ENCODE results near the gene LSM7. TPM values are rescaled to one million over a fixed set of nuclear protein-coding genes. Genes with fewer than 3 reads are reported as not detected.
A peak's percentile ranks its signal among the peaks of the same experiment; 100 is the strongest.
"Not testable (repeated sequence)": the region's sequence is repeated elsewhere in the genome, so short reads cannot be mapped to it uniquely, and the experiment has no call there.

LSM7 gene
- total RNA-seq, 3 donors from 2014 or later, result 275 to 313 (median 307) TPM

GRCh38 chr19:2359992-2360685 lies 31.8 kb upstream of the LSM7 start, which contains the start of gene TMPRSS9:
TSS of gene TMPRSS9 (plus strand) at chr19:2360265. CDS start at chr19:2389786, 29,521 bp downstream.
- peaks cover 4% of the 10 kb centered on the region for H3K4me1 Mint-ChIP-seq (ENCODE audit: low read depth)
- H3K4me3 Mint-ChIP-seq, result no peak within 1 kb of the TSS
- H3K9me3 Mint-ChIP-seq, result no peaks in the 10 kb centered on the region
- ATAC-seq (peak in 1 of 2 donors; percentile 55), DNase-seq (no peak)
- H3K27me3 Mint-ChIP-seq (ENCODE audit: low read depth), result peaks cover 15% of the 10 kb centered on the region
- H3K36me3 Mint-ChIP-seq (ENCODE audit: insufficient read depth), result no peaks in the 10 kb centered on the region

- DNase-seq (no peak), ATAC-seq (no peak)
- Mint-ChIP-seq H3K4me1 (ENCODE audit: low read depth) (peaks cover 4% of the 10 kb centered on the region), H3K4me3 (no peak overlapping the region), H3K27me3 (ENCODE audit: low read depth) (peaks cover 7% of the 10 kb centered on the region), H3K9me3 (no peaks in the 10 kb centered on the region), H3K36me3 (ENCODE audit: insufficient read depth) (no peaks in the 10 kb centered on the region)
These were observed 30.3 kb upstream of the LSM7 start for GRCh38 chr19:2358548-2359173.

- Mint-ChIP-seq H3K9me3 (no peaks in the 10 kb centered on the region), H3K4me1 (ENCODE audit: low read depth) (peaks cover 4% of the 10 kb centered on the region), H3K36me3 (ENCODE audit: insufficient read depth) (no peaks in the 10 kb centered on the region), H3K4me3 (no peak overlapping the region), H3K27me3 (ENCODE audit: low read depth) (peaks cover 7% of the 10 kb centered on the region)
- DNase-seq, result no peak
- ATAC-seq, result no peak
These were observed 29.2 kb upstream of the LSM7 start for GRCh38 chr19:2357279-2358206.

GRCh38 chr19:2356036-2356646 lies 27.8 kb upstream of the LSM7 start:
- Mint-ChIP-seq H3K9me3 (no peaks in the 10 kb centered on the region), H3K4me3 (no peak overlapping the region), H3K36me3 (ENCODE audit: insufficient read depth) (no peaks in the 10 kb centered on the region), H3K27me3 (ENCODE audit: low read depth) (peaks cover 7% of the 10 kb centered on the region), H3K4me1 (ENCODE audit: low read depth) (peaks cover 4% of the 10 kb centered on the region)
- DNase-seq, result no peak
- no peak for ATAC-seq

- Mint-ChIP-seq H3K36me3 (ENCODE audit: insufficient read depth) (no peaks in the 10 kb centered on the region), H3K4me3 (no peak overlapping the region), H3K9me3 (no peaks in the 10 kb centered on the region), H3K4me1 (ENCODE audit: low read depth) (peaks cover 1% of the 10 kb centered on the region), H3K27me3 (ENCODE audit: low read depth) (peaks cover 3% of the 10 kb centered on the region)
- DNase-seq (no peak), ATAC-seq (no peak)
These were observed 27.0 kb upstream of the LSM7 start for GRCh38 chr19:2355168-2356035.

- Mint-ChIP-seq H3K36me3 (ENCODE audit: insufficient read depth) (no peaks in the 10 kb centered on the region), H3K4me3 (no peak overlapping the region), H3K27me3 (ENCODE audit: low read depth) (no peaks in the 10 kb centered on the region), H3K4me1 (ENCODE audit: low read depth) (no peaks in the 10 kb centered on the region), H3K9me3 (no peaks in the 10 kb centered on the region)
- ATAC-seq, result no peak
- no peak for DNase-seq
These were observed 26.3 kb upstream of the LSM7 start for GRCh38 chr19:2354670-2355069.

- Mint-ChIP-seq H3K4me3 (no peak overlapping the region), H3K4me1 (ENCODE audit: low read depth) (no peaks in the 10 kb centered on the region), H3K36me3 (ENCODE audit: insufficient read depth) (no peaks in the 10 kb centered on the region), H3K27me3 (ENCODE audit: low read depth) (no peaks in the 10 kb centered on the region), H3K9me3 (no peaks in the 10 kb centered on the region)
- no peak for DNase-seq
- no peak for ATAC-seq
These were observed 25.7 kb upstream of the LSM7 start for GRCh38 chr19:2353887-2354592.

- Mint-ChIP-seq H3K9me3 (no peaks in the 10 kb centered on the region), H3K36me3 (ENCODE audit: insufficient read depth) (no peaks in the 10 kb centered on the region), H3K27me3 (ENCODE audit: low read depth) (no peaks in the 10 kb centered on the region), H3K4me1 (ENCODE audit: low read depth) (no peaks in the 10 kb centered on the region), H3K4me3 (no peak overlapping the region)
- ATAC-seq, result no peak
- no peak for DNase-seq
These were observed 24.9 kb upstream of the LSM7 start for GRCh38 chr19:2353159-2353886.

- no peak for DNase-seq
- no peak for ATAC-seq
- H3K9me3 Mint-ChIP-seq, result no peaks in the 10 kb centered on the region
- no peak overlapping the region for H3K4me3 Mint-ChIP-seq
- H3K4me1 Mint-ChIP-seq (ENCODE audit: low read depth), result no peaks in the 10 kb centered on the region
- no peaks in the 10 kb centered on the region for H3K36me3 Mint-ChIP-seq (ENCODE audit: insufficient read depth)
- no peaks in the 10 kb centered on the region for H3K27me3 Mint-ChIP-seq (ENCODE audit: low read depth)
These were observed 23.7 kb upstream of the LSM7 start for GRCh38 chr19:2352121-2352520.

GRCh38 chr19:2351591-2351990 lies 23.2 kb upstream of the LSM7 start:
- Mint-ChIP-seq H3K27me3 (ENCODE audit: low read depth) (no peaks in the 10 kb centered on the region), H3K4me1 (ENCODE audit: low read depth) (no peaks in the 10 kb centered on the region), H3K4me3 (no peak overlapping the region), H3K36me3 (ENCODE audit: insufficient read depth) (no peaks in the 10 kb centered on the region), H3K9me3 (no peaks in the 10 kb centered on the region)
- ATAC-seq (no peak), DNase-seq (no peak)

GRCh38 chr19:2350656-2351055 lies 22.3 kb upstream of the LSM7 start:
- Mint-ChIP-seq H3K27me3 (ENCODE audit: low read depth) (no peaks in the 10 kb centered on the region), H3K9me3 (no peaks in the 10 kb centered on the region), H3K4me3 (no peak overlapping the region), H3K4me1 (ENCODE audit: low read depth) (no peaks in the 10 kb centered on the region), H3K36me3 (ENCODE audit: insufficient read depth) (no peaks in the 10 kb centered on the region)
- DNase-seq, result no peak
- no peak for ATAC-seq

GRCh38 chr19:2349818-2350217 lies 21.4 kb upstream of the LSM7 start:
- not testable (repeated sequence) for H3K36me3 Mint-ChIP-seq (ENCODE audit: insufficient read depth); H3K4me3 Mint-ChIP-seq; H3K27me3 Mint-ChIP-seq (ENCODE audit: low read depth); H3K4me1 Mint-ChIP-seq (ENCODE audit: low read depth); ATAC-seq; DNase-seq; H3K9me3 Mint-ChIP-seq

Measured in activated T-cell treated with anti-CD3 and anti-CD28 coated beads, Interleukin-2, amount 50 U/mL, for 4 hours (primary cell).